ENCODE results near the gene PPP1R3G. TPM values are rescaled to one million over a fixed set of nuclear protein-coding genes. Genes with fewer than 3 reads are reported as not detected.
"Not testable (repeated sequence)": the region's sequence is repeated elsewhere in the genome, so short reads cannot be mapped to it uniquely, and the experiment has no call there.

Gene PPP1R3G
- total RNA-seq, 1 donor from 2014 or later: 1.3 TPM

DNA sequence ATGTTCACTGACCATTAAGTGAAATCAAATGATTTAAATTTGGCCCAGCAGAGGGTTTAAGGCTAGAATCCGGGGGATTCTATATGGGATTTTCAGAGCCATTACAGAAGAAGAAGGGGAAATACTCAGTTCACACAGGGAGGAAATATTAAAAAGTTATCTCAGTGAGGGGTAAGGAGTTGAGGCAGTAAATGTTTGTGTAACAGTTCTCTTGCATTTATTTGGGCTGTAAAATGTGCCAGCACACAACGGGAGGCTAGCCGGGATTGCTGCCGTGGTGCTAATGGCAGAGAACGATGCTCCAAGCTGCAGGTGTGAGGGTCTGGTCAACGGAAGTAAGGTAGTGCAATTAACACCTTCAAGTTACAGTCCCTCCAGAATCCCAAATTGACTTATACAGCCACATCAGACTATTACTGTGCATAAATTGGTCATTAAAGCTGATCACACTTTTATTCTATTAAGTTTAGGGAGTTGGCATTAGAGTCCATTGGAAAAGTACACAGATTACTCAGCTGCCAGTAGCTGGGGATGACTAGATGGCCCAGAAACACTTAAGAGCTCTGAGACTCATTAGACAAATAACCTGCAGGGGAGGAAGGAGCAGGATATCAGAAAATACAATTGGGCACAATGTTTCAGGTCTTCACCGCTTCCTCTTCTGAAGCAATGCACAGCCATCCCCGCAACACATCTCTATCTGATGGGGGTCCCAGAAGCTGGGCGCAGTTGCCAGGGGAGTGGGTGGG, 31.3 kb downstream of the PPP1R3G start:
- DNase-seq (ENCODE audit: low spot score): peak; percentile 41

DNA sequence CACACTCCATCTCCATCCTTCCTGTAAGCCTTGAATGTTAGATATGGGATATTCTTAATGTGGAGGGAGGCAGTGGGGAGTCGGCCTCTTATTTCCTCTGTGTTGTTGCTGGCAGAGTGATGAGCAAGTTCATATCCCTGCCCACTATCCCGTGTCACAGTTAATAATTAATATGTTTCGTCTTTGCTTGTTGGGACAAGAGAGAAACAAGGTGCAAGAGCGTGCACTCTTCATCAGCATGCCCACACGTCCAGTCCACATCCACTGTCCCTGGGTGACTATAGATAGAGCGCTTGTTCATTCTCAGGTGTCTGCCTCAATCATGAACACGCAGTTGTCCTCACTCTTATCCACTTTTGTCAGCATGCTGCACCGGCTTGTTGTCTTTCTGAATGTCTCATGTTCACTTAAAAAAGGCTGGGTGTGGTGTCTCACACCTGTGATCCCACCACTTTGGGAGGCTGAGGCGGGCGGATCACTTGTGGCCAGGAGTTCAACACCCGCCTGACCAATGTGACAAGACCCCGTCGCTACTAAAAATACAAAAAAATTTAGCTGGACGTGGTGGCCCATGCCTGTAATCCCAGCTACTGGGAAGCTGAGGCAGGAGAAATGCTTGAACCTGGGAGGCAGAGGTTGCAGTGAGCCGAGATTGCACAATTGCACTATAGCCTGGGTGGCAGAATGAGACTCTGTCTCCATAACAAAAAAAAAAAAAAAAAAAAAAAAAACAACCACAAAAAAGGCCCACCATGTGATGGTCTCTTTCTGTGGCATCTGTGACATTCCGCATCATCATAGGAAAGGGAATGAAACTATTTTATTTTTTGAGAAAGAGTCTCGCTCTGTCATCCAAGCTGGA, 34.2 kb downstream of the PPP1R3G start:
- peak; percentile 49 for DNase-seq (ENCODE audit: low spot score)

DNA sequence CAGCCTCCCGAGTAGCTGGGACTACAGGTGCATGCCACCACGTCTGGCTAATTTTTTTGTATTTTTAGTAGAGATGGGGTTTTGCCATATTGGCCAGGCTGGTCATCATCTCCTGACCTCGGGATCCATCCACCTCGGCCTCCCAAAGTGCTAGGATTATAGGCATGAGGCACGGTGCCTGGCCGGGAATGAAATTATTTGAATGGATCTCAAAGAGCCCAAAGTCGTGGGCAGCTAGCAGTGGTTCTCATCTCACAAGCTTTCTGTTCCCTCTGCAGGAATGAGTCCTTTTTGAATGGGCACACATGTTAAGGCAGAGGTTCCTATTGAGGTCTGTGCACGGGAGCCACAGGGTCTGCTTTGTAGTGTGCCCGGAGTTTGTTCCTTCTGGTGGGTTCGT, 34.9 kb downstream of the PPP1R3G start:
- DNase-seq (ENCODE audit: low spot score): peak; percentile 37

DNA sequence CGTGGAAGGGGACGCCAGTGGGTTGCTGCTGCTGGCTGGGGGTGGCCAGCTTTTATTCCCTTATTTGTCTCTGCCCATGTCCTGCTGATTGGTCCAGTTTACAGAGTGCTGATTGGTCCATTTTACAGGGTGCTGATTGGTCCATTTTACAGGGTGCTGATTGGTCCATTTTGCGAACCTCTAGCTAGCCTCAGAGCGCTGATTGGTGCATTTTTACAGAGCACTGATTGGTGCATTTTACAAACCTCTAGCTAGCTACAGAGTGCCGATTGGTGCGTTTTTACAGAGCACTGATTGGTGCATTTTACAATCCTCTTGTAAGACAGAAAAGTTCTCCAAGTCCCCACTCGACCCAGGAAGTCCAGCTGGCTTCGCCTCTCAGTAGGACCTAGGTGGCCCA, 35.4 kb downstream of the PPP1R3G start:
- not testable (repeated sequence) for DNase-seq (ENCODE audit: low spot score)

DNA sequence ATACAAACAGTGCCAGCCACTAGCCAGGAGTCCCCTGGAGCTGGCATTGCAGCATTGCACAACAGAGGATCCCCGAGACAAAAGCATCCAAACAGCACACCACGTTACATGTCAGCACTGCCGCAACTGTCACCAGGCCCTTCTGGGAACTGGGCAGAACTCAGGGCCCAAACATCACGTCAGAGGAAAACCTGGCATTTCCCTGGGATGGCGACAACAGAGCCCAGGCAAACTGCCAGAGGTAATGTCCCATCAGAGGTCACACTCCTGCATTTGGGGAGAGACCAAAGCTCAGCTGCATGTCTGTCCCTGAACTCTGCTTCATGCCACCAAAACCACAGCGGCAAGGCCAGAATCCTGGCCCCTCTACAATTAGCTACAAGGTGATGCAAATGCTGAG, 36.3 kb downstream of the PPP1R3G start:
- peak; percentile 75 for DNase-seq (ENCODE audit: low spot score)

DNA sequence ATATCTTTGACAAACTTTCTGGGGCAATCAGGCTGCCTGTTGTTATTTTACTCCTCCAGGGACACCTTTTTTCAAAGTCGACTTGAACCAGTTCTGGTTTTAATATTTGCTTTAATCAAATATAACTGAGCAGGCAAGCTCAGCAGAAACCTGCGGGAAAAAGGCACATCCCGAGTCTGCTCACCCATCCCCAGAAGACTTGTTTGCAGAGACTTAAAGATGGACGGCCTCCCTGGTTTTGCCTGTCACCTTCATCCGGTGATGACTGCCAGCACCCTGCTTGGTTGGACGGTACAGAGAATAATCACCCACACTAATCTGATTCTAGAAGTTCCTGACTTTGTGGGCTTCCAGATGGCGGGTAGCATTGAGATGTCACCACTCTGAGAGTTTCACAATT, 36.8 kb downstream of the PPP1R3G start:
- peak; percentile 55 for DNase-seq (ENCODE audit: low spot score)

DNA sequence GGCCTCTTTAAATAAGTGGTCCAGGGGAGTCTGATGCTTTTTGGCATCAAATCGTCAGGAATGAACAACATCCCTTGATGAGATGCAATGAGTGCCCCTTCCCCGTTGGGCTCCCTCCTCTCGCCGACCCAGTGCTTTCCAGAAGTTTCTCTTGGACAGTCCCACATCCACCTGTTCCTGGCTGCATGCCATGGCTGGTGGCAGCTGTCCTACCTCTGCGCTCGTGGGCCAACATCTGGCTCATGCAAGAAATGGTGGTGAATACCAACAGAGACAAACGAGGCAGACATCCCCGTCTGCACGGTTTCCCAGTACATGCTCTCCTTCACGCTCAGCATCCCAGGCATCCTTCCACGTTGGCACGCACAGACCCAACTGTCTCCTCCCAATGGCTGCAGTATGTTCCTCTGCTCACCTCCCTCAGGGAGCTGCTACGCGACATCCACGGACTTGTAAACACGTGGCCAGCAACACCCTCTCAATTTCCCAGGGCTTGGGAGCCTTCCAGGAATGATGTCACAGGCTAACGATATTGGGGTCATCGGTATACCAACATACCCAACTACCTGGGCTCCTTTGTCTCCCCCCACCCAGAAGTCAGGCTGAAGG, 37.5 kb downstream of the PPP1R3G start:
- DNase-seq (ENCODE audit: low spot score): peak; percentile 82

DNA sequence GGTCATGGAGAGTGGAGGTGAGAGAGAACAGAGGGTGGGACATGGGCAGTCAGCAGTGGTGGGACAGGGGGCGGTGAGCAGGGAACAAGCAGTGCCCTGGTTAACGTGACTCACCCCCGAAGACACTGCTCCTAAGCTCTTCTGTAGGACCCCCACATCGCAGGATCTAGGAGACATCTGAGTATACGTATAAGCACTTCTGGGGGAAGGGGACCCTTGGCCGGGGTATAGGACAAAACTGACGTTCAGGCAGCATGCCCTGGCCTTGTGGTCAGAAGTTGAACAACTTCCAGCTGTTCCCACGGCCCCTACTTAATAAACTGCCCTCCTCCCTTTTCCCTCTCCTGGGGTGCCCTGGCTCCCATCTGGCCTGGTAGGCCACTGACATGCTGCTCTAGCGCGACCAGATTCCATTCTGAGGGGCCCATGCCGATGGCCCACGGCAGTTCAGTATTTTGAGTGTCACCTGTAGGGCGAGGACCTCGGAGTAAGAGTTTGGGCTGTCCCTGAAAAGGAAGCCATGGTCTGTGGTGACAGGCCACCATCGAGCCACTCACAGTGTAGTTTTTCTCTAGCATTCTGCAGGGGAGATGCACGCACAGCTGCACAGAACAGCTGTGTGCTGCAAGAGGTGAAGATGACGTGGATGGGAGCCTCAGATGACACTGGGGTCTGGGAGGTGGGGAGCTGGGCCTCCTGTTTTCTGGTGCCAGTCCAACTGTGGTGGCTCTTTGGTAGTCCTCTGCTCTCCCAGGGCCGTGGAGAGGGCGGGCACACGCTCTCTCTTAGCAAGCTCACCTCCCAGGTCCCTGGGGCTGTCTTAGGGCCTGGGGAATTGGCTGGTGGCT, 38.4 kb downstream of the PPP1R3G start:
- DNase-seq (ENCODE audit: low spot score): peak; percentile 71

DNA sequence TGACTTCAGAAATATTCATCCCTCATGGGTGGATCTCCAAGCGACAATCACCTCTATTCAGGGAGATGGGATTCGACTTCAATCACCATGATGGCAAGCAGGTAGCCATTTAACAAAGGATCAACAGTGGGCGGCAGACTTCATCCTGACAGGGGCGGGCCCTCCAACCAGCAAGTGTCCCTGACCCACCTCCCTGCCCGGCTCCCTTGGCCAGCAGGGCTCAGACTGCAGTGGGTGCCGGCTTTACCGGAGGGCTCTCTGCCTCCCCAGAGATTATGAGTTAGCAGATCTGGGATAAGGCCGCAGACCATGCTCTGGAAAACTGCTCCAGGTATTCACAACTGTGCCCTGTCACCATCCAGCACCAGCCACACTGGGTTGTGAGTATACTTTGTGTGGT, 39.4 kb downstream of the PPP1R3G start:
- DNase-seq (ENCODE audit: low spot score): peak; percentile 60

DNA sequence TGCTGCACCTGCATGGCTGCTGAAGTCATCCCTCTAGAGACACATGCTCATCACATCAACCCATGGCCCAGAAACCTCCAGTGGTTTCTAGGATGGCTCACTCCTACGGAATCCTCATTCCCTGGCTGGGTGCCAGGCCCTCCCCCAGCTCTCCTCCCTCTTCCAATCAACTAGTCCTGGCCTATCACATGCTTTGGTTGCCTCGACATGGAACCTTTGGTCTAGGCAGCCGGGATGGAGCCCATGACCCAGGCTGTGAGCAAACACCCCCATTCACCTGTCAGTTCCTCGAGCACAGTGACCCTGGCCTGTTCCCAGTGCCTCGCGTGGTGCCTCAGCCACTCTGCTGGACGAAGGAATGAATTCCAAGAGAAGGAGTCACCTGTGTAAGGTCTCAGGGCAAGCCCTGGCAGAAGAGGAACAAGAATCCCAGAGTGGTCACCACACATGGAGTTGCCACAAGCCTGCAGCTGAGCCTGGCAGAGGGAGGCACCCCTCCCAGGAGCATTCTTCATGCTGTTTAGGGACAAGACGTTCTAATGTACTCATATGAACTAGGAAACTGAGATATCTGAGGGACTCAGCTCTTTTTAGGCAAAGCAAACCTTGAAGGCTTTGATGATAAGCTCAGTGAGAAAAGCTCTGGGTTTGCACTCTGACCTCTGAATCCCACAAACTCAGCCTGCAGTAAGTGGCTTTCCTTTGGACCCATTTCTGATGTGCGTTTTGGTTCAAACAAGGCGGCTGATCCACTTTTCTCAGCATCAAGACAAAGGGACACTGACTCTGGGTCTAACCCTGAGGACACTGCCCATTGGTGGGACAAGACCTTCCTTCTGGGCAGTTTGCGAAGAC, 40.2 kb downstream of the PPP1R3G start:
- DNase-seq (ENCODE audit: low spot score): peak; percentile 68

DNA sequence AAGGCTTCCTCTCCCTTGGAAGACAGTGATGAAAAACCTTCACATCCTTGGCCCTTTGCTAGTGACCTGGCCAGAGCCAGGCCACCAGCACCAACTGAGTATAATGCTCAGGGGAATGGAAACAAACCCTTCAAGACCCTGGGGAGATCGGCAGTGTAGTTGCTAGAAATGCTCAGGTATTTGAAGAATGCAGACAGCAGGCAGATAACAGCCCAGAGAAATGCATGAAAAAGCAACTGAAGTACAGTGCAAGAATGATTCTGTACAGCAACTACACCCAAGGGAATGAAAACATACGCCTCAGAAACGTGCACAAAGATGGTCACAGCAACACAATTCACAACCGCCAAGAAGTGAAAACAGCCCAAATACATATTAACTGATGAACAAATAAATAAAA, 41.1 kb downstream of the PPP1R3G start:
- DNase-seq (ENCODE audit: low spot score): peak; percentile 24

DNA sequence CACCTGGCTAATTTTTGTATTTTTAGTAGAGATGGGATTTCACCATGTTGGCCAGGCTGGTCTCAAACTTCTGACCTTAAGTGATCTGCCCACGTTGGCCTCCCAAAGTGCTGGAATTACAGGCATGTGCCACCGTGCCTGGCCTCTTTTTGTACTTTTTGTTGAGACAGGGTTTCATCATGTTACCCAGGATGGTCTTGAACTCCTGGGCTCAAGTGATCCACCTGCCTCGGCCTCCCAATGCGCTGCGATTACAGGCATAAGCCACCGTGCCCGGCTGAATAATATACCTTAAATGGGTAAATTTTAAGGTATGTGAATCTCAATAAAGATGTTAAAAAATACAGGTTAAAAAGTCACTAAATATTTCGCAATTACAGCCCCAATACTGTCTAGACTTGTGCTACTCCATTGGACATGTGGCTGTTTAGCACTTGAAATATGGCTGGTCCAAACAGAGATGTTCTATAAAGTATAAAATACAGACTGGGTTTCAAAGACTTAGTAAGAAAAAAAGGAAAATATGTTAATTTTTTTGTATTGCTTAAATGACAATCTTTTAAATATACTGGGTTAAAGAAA, 42.1 kb downstream of the PPP1R3G start:
- DNase-seq (ENCODE audit: low spot score): peak; percentile 85

DNA sequence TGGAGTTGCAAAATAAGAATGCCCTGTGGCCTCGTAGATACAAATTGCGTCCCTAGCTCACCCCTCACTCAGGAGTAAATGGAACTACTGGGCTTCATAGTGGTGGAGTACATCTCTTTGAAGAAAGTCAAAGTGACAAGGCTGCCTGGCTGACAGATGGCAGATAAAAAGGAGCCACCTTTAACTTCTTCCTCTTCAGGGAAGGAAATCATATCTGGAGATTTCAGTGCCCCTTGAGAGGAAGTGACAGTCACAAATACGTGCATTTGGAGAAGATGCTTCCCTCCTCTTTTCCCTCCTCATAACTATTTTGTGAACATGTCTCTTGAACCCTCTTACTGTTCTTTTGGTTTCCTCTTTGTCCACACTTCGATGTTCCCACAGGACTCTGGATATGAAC, 43.2 kb downstream of the PPP1R3G start:
- peak; percentile 53 for DNase-seq (ENCODE audit: low spot score)

DNA sequence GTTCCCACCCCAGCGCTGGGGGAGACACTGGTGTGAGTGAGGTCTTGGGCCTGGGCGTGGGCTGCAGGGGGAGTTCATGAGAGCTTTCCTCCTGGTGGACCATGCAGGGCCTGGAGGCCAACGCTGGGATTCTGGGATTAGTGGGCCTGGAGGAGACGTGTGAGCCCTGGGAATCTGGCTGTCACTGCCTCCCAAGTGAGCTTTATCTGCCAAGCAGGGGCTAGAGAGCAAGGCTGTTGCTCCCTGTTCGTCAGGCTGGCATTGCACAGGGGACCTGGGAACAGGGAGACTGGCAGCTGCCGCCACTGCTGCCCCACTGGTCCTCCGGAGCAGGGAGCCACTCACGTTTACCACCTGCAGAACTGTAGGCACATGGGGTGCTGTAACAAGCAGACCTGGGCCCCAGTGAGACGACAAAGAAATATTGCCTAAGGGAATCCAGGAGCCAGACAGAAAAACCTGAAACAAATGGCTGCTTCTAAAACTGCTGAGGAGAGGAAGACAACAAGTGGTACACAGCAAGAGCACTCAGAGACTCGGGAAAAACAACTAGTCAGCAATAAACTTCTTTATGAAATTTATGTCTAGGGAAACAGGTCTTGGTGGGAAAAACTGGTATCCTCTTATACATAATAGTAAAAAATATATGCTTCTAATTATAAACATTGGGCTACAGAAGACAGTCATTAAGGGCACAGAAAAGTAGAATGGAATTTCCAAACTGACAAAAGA, 45.2 kb downstream of the PPP1R3G start:
- DNase-seq (ENCODE audit: low spot score): peak; percentile 75

DNA sequence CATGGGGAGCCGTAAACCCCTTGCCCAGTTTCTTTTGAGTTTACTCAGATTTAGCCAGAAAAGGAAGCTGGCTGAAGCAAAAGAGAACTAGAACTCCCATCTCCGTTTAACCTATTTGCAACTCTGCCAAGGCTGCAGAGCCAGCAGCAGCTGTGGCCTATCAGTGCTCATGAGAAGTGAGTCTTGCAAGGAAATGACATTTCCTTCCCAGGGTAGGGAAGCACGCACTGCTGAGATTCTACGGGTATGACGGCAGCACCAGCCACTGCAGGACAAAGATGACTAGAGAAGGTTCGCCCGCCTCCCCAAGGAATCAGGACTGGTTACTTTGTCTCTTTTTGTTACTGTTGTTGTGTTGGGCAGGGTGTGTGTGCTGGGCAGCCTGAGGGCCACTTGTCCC, 47.6 kb downstream of the PPP1R3G start:
- DNase-seq (ENCODE audit: low spot score): peak; percentile 85

DNA sequence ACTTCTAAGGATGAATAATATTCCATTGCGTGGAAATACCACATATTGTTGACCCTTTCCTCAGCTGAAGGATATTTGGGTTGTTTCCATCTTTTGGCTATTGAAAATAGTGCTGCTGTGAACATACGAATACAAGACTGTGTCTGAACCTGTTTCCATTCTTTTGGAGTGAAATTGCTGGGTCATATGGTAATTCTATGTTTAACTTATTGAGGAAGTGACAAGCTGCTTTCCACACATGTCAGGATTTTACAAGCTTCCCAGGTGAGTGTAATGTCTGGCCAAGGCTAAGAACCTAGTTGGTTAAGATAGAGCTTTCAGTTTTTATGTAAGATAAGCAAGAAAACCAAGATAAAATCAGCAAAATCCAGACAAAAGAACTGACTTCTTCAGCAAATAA, 48.8 kb downstream of the PPP1R3G start:
- DNase-seq (ENCODE audit: low spot score): no peak

DNA sequence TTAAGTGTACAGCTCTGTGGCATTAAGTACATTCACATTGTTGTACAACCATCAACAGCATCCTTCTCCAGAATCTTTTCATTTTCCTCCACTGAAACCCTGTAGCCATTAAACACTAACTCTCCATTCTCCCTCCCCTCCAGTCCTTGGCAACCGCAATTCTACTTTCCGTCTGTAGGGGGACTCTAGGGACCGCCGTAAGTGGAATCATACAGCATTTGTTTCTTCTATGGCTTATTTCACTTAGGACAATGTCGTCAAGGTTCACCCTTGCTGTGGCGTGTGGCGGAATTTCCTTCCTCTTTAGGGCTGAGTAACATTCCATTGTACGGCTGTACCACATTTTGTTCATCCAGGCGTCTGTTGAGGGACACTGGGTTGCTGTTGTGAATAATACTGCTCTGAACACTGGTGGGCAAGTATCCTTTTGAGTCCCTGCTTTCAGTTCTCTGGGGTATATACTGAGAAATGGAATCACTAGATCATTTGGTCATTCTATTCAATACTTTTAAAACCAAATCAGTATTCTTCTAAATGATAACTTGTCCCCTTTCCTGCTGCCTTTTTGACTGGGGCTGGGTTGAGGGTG, 50.7 kb downstream of the PPP1R3G start:
- DNase-seq (ENCODE audit: low spot score): no peak

DNA sequence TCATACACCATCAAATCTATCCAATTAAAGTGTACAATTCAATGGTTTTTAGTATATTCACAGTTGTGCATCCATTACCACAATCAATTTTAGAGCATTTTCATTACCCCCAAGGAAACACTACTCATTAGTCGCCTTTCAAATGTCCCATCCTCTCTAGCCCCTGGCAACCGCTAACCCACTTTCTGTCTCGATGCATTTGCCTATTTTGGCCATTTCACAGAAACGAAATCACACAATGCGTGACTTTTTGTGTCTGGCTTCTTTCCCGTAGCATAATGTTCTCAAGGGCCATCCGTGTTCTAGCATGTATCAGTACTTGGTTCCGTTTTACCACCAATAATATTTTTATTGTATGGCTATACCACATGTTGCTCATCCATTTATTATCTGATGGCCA, 51.7 kb downstream of the PPP1R3G start:
- DNase-seq (ENCODE audit: low spot score): no peak
